ENCODE measurements around the gene NPHP4.
"Not testable (repeated sequence)": the region's sequence is repeated elsewhere in the genome, so short reads cannot be mapped to it uniquely, and the experiment has no call there.

Gene NPHP4

GRCh38 chr1:6024376-6024775, 32.2 kb upstream of the NPHP4 start:
- DNase-seq (ENCODE audit: low read depth in 2 of 2, low spot score in 1 of 2): no peak

- no peak for DNase-seq (ENCODE audit: low read depth in 2 of 2, low spot score in 1 of 2)
These were observed 31.1 kb upstream of the NPHP4 start for GRCh38 chr1:6023346-6023745.

- DNase-seq (ENCODE audit: low read depth in 2 of 2, low spot score in 1 of 2): no peak
These were observed 30.0 kb upstream of the NPHP4 start for GRCh38 chr1:6022193-6022592.

- no peak for DNase-seq (ENCODE audit: low read depth in 2 of 2, low spot score in 1 of 2)
These were observed 27.1 kb upstream of the NPHP4 start for GRCh38 chr1:6019166-6019845.

- DNase-seq (ENCODE audit: low read depth in 2 of 2, low spot score in 1 of 2): not testable (repeated sequence)
These were observed 25.4 kb upstream of the NPHP4 start for GRCh38 chr1:6017654-6018053.

- DNase-seq (ENCODE audit: low read depth in 2 of 2, low spot score in 1 of 2): no peak
These were observed 24.1 kb upstream of the NPHP4 start for GRCh38 chr1:6016191-6016865.

GRCh38 chr1:6014130-6014999, 22.1 kb upstream of the NPHP4 start:
- no peak for DNase-seq (ENCODE audit: low read depth in 2 of 2, low spot score in 1 of 2)

GRCh38 chr1:6013491-6013890, 21.3 kb upstream of the NPHP4 start:
- DNase-seq (ENCODE audit: low read depth in 2 of 2, low spot score in 1 of 2): no peak

GRCh38 chr1:6012529-6013318, 20.5 kb upstream of the NPHP4 start:
- DNase-seq (ENCODE audit: low read depth in 2 of 2, low spot score in 1 of 2): no peak

- no peak for DNase-seq (ENCODE audit: low read depth in 2 of 2, low spot score in 1 of 2)
These were observed 19.7 kb upstream of the NPHP4 start for GRCh38 chr1:6011946-6012258.

- DNase-seq (ENCODE audit: low read depth in 2 of 2, low spot score in 1 of 2): no peak
These were observed 19.1 kb upstream of the NPHP4 start for GRCh38 chr1:6011161-6011945.

GRCh38 chr1:6010554-6010953, 18.3 kb upstream of the NPHP4 start:
- no peak for DNase-seq (ENCODE audit: low read depth in 2 of 2, low spot score in 1 of 2)

GRCh38 chr1:6009120-6010040, 17.2 kb upstream of the NPHP4 start:
- no peak for DNase-seq (ENCODE audit: low read depth in 2 of 2, low spot score in 1 of 2)

GRCh38 chr1:6008696-6009095, 16.5 kb upstream of the NPHP4 start:
- DNase-seq (ENCODE audit: low read depth in 2 of 2, low spot score in 1 of 2): no peak

- DNase-seq (ENCODE audit: low read depth in 2 of 2, low spot score in 1 of 2): no peak
These were observed 15.8 kb upstream of the NPHP4 start for GRCh38 chr1:6008084-6008415.

- DNase-seq (ENCODE audit: low read depth in 2 of 2, low spot score in 1 of 2): no peak
These were observed 15.3 kb upstream of the NPHP4 start for GRCh38 chr1:6007318-6008083.

- no peak for DNase-seq (ENCODE audit: low read depth in 2 of 2, low spot score in 1 of 2)
These were observed 14.7 kb upstream of the NPHP4 start for GRCh38 chr1:6006882-6007281.

- DNase-seq (ENCODE audit: low read depth in 2 of 2, low spot score in 1 of 2): no peak
These were observed 13.2 kb upstream of the NPHP4 start for GRCh38 chr1:6005276-6005917.

Measured in stimulated activated CD8-positive, alpha-beta memory T cell treated with anti-CD3 and anti-CD28 coated beads, Interleukin-4, amount 100 ng/mL, for 1 hour (primary cell).